HepG2 (cell line): ENCODE measurements around the gene KDM8. TPM values are rescaled to one million over a fixed set of nuclear protein-coding genes. Genes with fewer than 3 reads are reported as not detected.

Source experiments
- ARNT ChIP-seq: fragments of 450-650 bp; IDR thresholded peaks from 2 replicates; pipeline ENCODE4 v1.6.1; 2017
- CREB3 ChIP-seq: sonication (generic); formaldehyde crosslinking; IDR thresholded peaks from 2 replicates; pipeline ENCODE4 v1.5.0; 2020; ENCODE audit warnings: missing genetic modification reagents
- FOXO1 ChIP-seq: sonication (generic); formaldehyde crosslinking; IDR thresholded peaks from 2 replicates; pipeline ENCODE4 v1.4.0; 2020; ENCODE audit warnings: missing genetic modification reagents
- HNRNPLL ChIP-seq: fragments of 200-400 bp; formaldehyde crosslinking; IDR thresholded peaks from 2 replicates; pipeline ENCODE4 v1.6.1; 2017; ENCODE audit warnings: mild to moderate bottlenecking, low read depth, low read length; ENCODE audit not compliant: poor library complexity, severe bottlenecking
- KLF15 ChIP-seq: sonication (generic); formaldehyde crosslinking; IDR thresholded peaks from 2 replicates; pipeline ENCODE4 v1.8.1; 2023; ENCODE audit warnings: borderline replicate concordance, mild to moderate bottlenecking, inconsistent platforms, missing genetic modification reagents, mixed read lengths
- MBD4 ChIP-seq: IDR thresholded peaks from 2 replicates; pipeline ENCODE4 v1.6.1; 2012; ENCODE audit warnings: low read length, inconsistent platforms, borderline replicate concordance
- REPIN1 ChIP-seq: sonication (generic); formaldehyde crosslinking; IDR thresholded peaks from 2 replicates; pipeline ENCODE4 v1.8.0; 2022; ENCODE audit warnings: missing genetic modification reagents, low read depth, mild to moderate bottlenecking, borderline replicate concordance
- SIX4 ChIP-seq: sonication (generic); formaldehyde crosslinking; IDR thresholded peaks from 2 replicates; pipeline ENCODE4 v1.4.0; 2020; ENCODE audit warnings: missing genetic modification reagents
- TOPORS ChIP-seq: sonication (generic); formaldehyde crosslinking; IDR thresholded peaks from 2 replicates; pipeline ENCODE4 v1.8.0; 2023; ENCODE audit warnings: mild to moderate bottlenecking, missing genetic modification reagents
- WIZ ChIP-seq: sonication (generic); formaldehyde crosslinking; IDR thresholded peaks from 2 replicates; pipeline ENCODE4 v1.5.1; 2020; ENCODE audit warnings: mild to moderate bottlenecking, missing genetic modification reagents
- ZMYM3 ChIP-seq: sonication (generic); formaldehyde crosslinking; IDR thresholded peaks from 2 replicates; pipeline ENCODE4 v1.5.1; 2020; ENCODE audit warnings: mild to moderate bottlenecking, missing genetic modification reagents
- ZNF142 ChIP-seq: sonication (generic); formaldehyde crosslinking; IDR thresholded peaks from 2 replicates; pipeline ENCODE4 v1.4.0; 2020; ENCODE audit warnings: missing genetic modification reagents
- ZNF280B ChIP-seq: sonication (generic); formaldehyde crosslinking; IDR thresholded peaks from 2 replicates; pipeline ENCODE4 v1.5.0; 2020; ENCODE audit warnings: missing genetic modification reagents, mild to moderate bottlenecking, borderline replicate concordance
- ZNF44 ChIP-seq: sonication (generic); formaldehyde crosslinking; IDR thresholded peaks from 2 replicates; pipeline ENCODE4 v1.5.1; 2020; ENCODE audit warnings: mild to moderate bottlenecking, missing genetic modification reagents
- ZNF609 ChIP-seq: sonication (generic); formaldehyde crosslinking; IDR thresholded peaks from 2 replicates; pipeline ENCODE4 v1.4.0; 2020; ENCODE audit warnings: mild to moderate bottlenecking, missing genetic modification reagents, borderline replicate concordance
- polyA plus RNA-seq, 8 experiments: library from polyadenylated mRNA; depleted of rRNA in 3 of 8; stranded (reverse) in 7 of 8; unstranded in 1 of 8; fragments of >200 nt; fragmentation: Illumina TruSeq in 4 of 8; extraction: Trizol in 4 of 8; gene quantifications; 2 replicates each; pipeline versions ENCODE4 v1.2.1 to v1.2.3, GENCODE V29; 2011 to 2016; ENCODE audit warnings: low read depth in 4 of 8, missing spikeins in 1 of 8, mixed read lengths in 1 of 8; ENCODE audit not compliant: insufficient read depth in 1 of 8
- total RNA-seq, 5 experiments: library from RNA; depleted of rRNA; stranded (reverse); fragments of >200 nt; fragmentation: Illumina TruSeq; extraction: Trizol; gene quantifications; 2 replicates each; pipeline ENCODE4 v1.2.3, GENCODE V29; 2016; ENCODE audit warnings: low read depth in 1 of 5

The KDM8 gene
- total and polyA plus RNA-seq, 2 of the 13 experiments (the other 11 are each of a cell fraction or from before 2014, with no cell fraction given) = 3.3 to 8.6 TPM

GRCh38 chr16:27189335-27189972 is 13.9 kb upstream of the KDM8 start (continued):
- TF ChIP-seq ZNF142 = no peak
- no peak for TF ChIP-seq WIZ (CRISPR knock-in tag)
- no peak for TF ChIP-seq REPIN1 (CRISPR knock-in tag)
- TF ChIP-seq ZNF280B (CRISPR knock-in tag) = peak; percentile 77
- no peak for TF ChIP-seq ZNF609 (CRISPR knock-in tag)
- TF ChIP-seq TOPORS = no peak
- no peak for TF ChIP-seq KLF15
- TF ChIP-seq ARNT = no peak
- no peak for TF ChIP-seq ZNF44 (CRISPR knock-in tag)
- TF ChIP-seq CREB3 (CRISPR knock-in tag) = no peak
- TF ChIP-seq FOXO1 (CRISPR knock-in tag) = no peak
- TF ChIP-seq SIX4 = no peak
- TF ChIP-seq MBD4 = no peak
- peak; percentile 31 for TF ChIP-seq HNRNPLL
- 0 out of 2 replicates have a peak, but pooled peaks have one; percentile 39 for TF ChIP-seq ZMYM3 (CRISPR knock-in tag)
